SU-DHL-6 (cell line): Measurements from ENCODE around the gene MAPK8IP1.

Experiments used
- EZH2phosphoT487 ChIP-seq: fragments of 200-600 bp; sonication (generic), shearing (Covaris generic); conservative IDR thresholded peaks from 2 replicates; pipeline ENCODE4 v1.6.1; 2018; ENCODE audit warnings: mild to moderate bottlenecking, antibody characterized with exemption, low read length, moderate library complexity, mixed read lengths
- TF ChIP-seq, protein P1 (sequence below): fragments of 200-600 bp; sonication (generic); IDR thresholded peaks from one replicate; pipeline ENCODE4 v1.5.1; 2017; ENCODE audit warnings: antibody characterized with exemption, mild to moderate bottlenecking, low read length, moderate library complexity; ENCODE audit not compliant: insufficient read depth, poor library complexity, severe bottlenecking

DNA sequence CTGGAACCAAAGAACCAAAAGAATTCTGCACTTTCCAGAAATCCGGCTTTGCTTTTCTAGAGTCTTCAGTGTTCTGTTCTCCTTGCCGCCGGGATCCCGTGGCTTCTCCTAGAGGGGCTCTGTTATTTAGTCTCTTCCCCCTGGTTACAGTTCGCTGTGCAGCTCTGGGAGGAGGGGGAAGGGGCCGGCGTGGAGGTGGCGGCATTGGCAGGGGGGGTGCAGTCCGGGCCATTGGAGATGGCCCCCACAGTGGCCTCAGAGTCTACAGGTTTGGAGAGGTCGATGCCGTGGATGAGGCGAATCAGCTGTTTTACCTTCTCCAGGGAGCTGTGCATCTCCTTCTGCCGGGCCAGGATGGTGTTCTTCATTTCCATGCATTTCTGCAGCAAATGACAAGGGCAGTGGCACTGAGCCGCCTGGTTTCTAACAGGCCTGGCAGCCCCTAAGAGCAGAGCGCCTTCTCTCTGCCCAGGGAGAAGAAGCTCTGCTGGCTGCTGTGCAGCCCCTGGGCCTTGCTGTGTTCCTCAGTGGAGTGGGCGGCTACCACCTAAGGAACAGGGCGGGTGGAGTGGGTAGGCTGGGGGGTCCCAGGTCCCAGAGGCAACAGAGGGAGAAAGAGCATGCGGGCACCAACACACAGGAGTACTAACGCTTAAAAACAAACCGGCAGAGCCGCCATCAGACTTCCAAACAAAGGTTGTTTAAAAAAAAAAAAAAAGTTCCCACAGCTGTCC, 48.6 kb downstream of the MAPK8IP1 start:
- TF ChIP-seq, protein P1, sequence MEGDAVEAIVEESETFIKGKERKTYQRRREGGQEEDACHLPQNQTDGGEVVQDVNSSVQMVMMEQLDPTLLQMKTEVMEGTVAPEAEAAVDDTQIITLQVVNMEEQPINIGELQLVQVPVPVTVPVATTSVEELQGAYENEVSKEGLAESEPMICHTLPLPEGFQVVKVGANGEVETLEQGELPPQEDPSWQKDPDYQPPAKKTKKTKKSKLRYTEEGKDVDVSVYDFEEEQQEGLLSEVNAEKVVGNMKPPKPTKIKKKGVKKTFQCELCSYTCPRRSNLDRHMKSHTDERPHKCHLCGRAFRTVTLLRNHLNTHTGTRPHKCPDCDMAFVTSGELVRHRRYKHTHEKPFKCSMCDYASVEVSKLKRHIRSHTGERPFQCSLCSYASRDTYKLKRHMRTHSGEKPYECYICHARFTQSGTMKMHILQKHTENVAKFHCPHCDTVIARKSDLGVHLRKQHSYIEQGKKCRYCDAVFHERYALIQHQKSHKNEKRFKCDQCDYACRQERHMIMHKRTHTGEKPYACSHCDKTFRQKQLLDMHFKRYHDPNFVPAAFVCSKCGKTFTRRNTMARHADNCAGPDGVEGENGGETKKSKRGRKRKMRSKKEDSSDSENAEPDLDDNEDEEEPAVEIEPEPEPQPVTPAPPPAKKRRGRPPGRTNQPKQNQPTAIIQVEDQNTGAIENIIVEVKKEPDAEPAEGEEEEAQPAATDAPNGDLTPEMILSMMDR = no peak
- TF ChIP-seq EZH2phosphoT487 = no peak
